Peyer's patch (tissue), 4 donors: ENCODE results near the gene ARMC3. TPM values are rescaled to one million over a fixed set of nuclear protein-coding genes. Genes with fewer than 3 reads are reported as not detected.
"Not testable (repeated sequence)": the region's sequence is repeated elsewhere in the genome, so short reads cannot be mapped to it uniquely, and the experiment has no call there.

ENCODE experiments used
- DNase-seq, 3 donors: peaks; one replicate each; pipeline ENCODE4 v3.0.0-alpha.2; 2017 to 2019
- H3K27ac ChIP-seq, 4 donors: fragments of 200-600 bp; sonication (generic); one replicate each; pipeline ENCODE4 v1.5.1; 2016 to 2019
- H3K27me3 ChIP-seq, 2 donors: fragments of 200-600 bp; sonication (generic); one replicate each; pipeline ENCODE4 v1.5.1; 2019
- H3K36me3 ChIP-seq, 3 donors: fragments of 200-600 bp; sonication (generic); one replicate each; pipeline ENCODE4 v1.5.1; 2016 to 2019
- H3K4me1 ChIP-seq, 4 donors: fragments of 200-600 bp; sonication (generic); one replicate each; pipeline ENCODE4 v1.5.1; 2016 to 2019
- H3K4me3 ChIP-seq, 4 donors: fragments of 200-600 bp; sonication (generic); 1 replicate in 3 of 4; 2 replicates in 1 of 4; pipeline ENCODE4 v1.5.1; 2016 to 2019; ENCODE audit warnings: mild to moderate bottlenecking in 1 of 4
- H3K9me3 ChIP-seq, 4 donors: fragments of 200-600 bp; sonication (generic); one replicate each; pipeline ENCODE4 v1.5.1; 2016 to 2019; ENCODE audit warnings: mild to moderate bottlenecking in 1 of 4
- CTCF ChIP-seq, 6 experiments: fragments of 450-650 bp in 4 of 6; fragments of 200-600 bp in 2 of 6; sonication (generic) in 1 of 6; IDR thresholded peaks; one replicate each; pipeline ENCODE4 v1.5.1; 2017 to 2019; ENCODE audit warnings: antibody characterized with exemption in 6 of 6, mild to moderate bottlenecking in 3 of 6, moderate library complexity in 1 of 6
- POLR2A ChIP-seq, 2 donors: fragments of 450-650 bp; IDR thresholded peaks; one replicate each; pipeline ENCODE4 v1.5.1; 2017; ENCODE audit warnings: antibody characterized with exemption in 2 of 2, mild to moderate bottlenecking in 2 of 2, moderate library complexity in 2 of 2
- total RNA-seq, 4 donors: library from RNA; depleted of rRNA; stranded (reverse); fragments of >200 nt; gene quantifications; one replicate each; pipeline ENCODE4 v1.1.0, GENCODE V29; 2016

Gene ARMC3
- total RNA-seq, 4 donors from 2014 or later, result not detected

- no peak for DNase-seq
- TF ChIP-seq CTCF (IDR thresholded peaks at IDR 0.05) (no peak), POLR2A (IDR thresholded peaks at IDR 0.05) (no peak)
- H3K4me1 ChIP-seq, result peaks cover 0 to 8% (median 0%) of the 10 kb centered on the region in 4 donors
- no peaks in the 10 kb centered on the region for H3K36me3 ChIP-seq
- peaks cover 0 to 11% (median 0%) of the 10 kb centered on the region in 4 donors for H3K9me3 ChIP-seq
- no peaks in the 10 kb centered on the region for H3K27me3 ChIP-seq
- no peak overlapping the region for H3K27ac ChIP-seq
- H3K4me3 ChIP-seq, result no peak overlapping the region
Measured at GRCh38 chr10:22908837-22909236, 19.0 kb upstream of the ARMC3 start.

GRCh38 chr10:22909673-22910072 lies 18.2 kb upstream of the ARMC3 start:
- not testable (repeated sequence) for H3K27ac ChIP-seq, H3K27me3 ChIP-seq, H3K4me1 ChIP-seq, H3K36me3 ChIP-seq, H3K4me3 ChIP-seq, DNase-seq
- H3K9me3 ChIP-seq, result peaks cover 0 to 11% (median 0%) of the 10 kb centered on the region in 4 donors

- no peaks in the 10 kb centered on the region for H3K36me3 ChIP-seq
- no peak for DNase-seq
Measured at GRCh38 chr10:22911067-22911466, 16.8 kb upstream of the ARMC3 start.

GRCh38 chr10:22911889-22912762 lies 15.7 kb upstream of the ARMC3 start:
- H3K9me3 ChIP-seq, result peaks cover 0 to 11% (median 0%) of the 10 kb centered on the region in 4 donors
- no peak for DNase-seq
- H3K4me3 ChIP-seq, result no peak overlapping the region
- no peaks in the 10 kb centered on the region for H3K27me3 ChIP-seq
- H3K4me1 ChIP-seq, result peaks cover 0 to 8% (median 0%) of the 10 kb centered on the region in 4 donors
- TF ChIP-seq POLR2A (IDR thresholded peaks at IDR 0.05) (no peak), CTCF (IDR thresholded peaks at IDR 0.05) (no peak)
- no peaks in the 10 kb centered on the region for H3K36me3 ChIP-seq
- H3K27ac ChIP-seq, result no peak overlapping the region

More at GRCh38 chr10:22911067-22911466, 16.8 kb upstream of the ARMC3 start:
- Histone ChIP-seq H3K27me3 (no peaks in the 10 kb centered on the region), H3K9me3 (peaks cover 0 to 11% (median 0%) of the 10 kb centered on the region in 4 donors), H3K4me3 (no peak overlapping the region), H3K27ac (no peak overlapping the region), H3K4me1 (peaks cover 0 to 8% (median 0%) of the 10 kb centered on the region in 4 donors)
- TF ChIP-seq POLR2A (IDR thresholded peaks at IDR 0.05), result no peak
- no peak for TF ChIP-seq CTCF (IDR thresholded peaks at IDR 0.05)

- Histone ChIP-seq H3K4me1 (peaks cover 0 to 8% (median 0%) of the 10 kb centered on the region in 4 donors), H3K27ac (no peak overlapping the region), H3K4me3 (no peak overlapping the region), H3K36me3 (no peaks in the 10 kb centered on the region), H3K27me3 (no peaks in the 10 kb centered on the region), H3K9me3 (peaks cover 0 to 11% (median 0%) of the 10 kb centered on the region in 4 donors)
- no peak for DNase-seq
- TF ChIP-seq POLR2A (IDR thresholded peaks at IDR 0.05), result no peak
- TF ChIP-seq CTCF (IDR thresholded peaks at IDR 0.05), result no peak
Measured at GRCh38 chr10:22912763-22913384, 15.0 kb upstream of the ARMC3 start.
